Regular cardiac myocyte (primary cell): ENCODE measurements around the gene KRTAP5-4. TPM values are rescaled to one million over a fixed set of nuclear protein-coding genes. Genes with fewer than 3 reads are reported as not detected.

Experiments used
- total RNA-seq: library from RNA; depleted of rRNA; stranded (reverse); fragments of >200 nt; gene quantifications from 2 replicates; pipeline ENCODE4 v1.2.3, GENCODE V29; 2014

KRTAP5-4 gene
- not detected in 2 replicates for total RNA-seq

GRCh38 chr11:1622086-1622485 is at the start of gene KRTAP5-4:
KRTAP5-4 (minus strand) TSS chr11:1622138; CDS start chr11:1622093, 45 bp downstream.

GRCh38 chr11:1629326-1630185 is 7.6 kb upstream of the KRTAP5-4 start, which contains the start of gene KRTAP5-5:
KRTAP5-5 (plus strand) TSS chr11:1629775; CDS start chr11:1629841, 66 bp downstream.

GRCh38 chr11:1608363-1608762 is 13.6 kb downstream of the KRTAP5-4 start, which contains the start of gene KRTAP5-3:
KRTAP5-3 (minus strand) TSS chr11:1608463; CDS start chr11:1608385, 78 bp downstream.

GRCh38 chr11:1597994-1598380 is 24.0 kb downstream of the KRTAP5-4 start, which contains the start of gene KRTAP5-2:
KRTAP5-2 (minus strand) TSS chr11:1598294; CDS start chr11:1598250, 44 bp downstream.

GRCh38 chr11:1584661-1585370 is 37.1 kb downstream of the KRTAP5-4 start, which contains the start of gene KRTAP5-1:
KRTAP5-1 (minus strand) TSS chr11:1585283; CDS start chr11:1585249, 34 bp downstream.

GRCh38 chr11:1572197-1573076 is 49.5 kb downstream of the KRTAP5-4 start, which contains the start of gene DUSP8:
DUSP8 (minus strand) TSS chr11:1572271; CDS start chr11:1565826, 6,445 bp downstream.

Other genes with a start within 250 kb of the KRTAP5-4 start
- 0.56 and 0.58 TPM in 2 replicates for gene BRSK2, start 232.2 kb downstream of the KRTAP5-4 start, total RNA-seq
- gene MOB2, start 135.4 kb downstream of the KRTAP5-4 start, total RNA-seq, result 18.9 and 21.7 TPM in 2 replicates
- gene DUSP8, start 49.9 kb downstream of the KRTAP5-4 start, total RNA-seq, result 0.28 and 0.38 TPM in 2 replicates
- gene KRTAP5-1, start 36.9 kb downstream of the KRTAP5-4 start, total RNA-seq, result not detected in 2 replicates
- gene KRTAP5-2, start 23.8 kb downstream of the KRTAP5-4 start, total RNA-seq, result not detected in 2 replicates
- not detected in 2 replicates for gene KRTAP5-3, start 13.7 kb downstream of the KRTAP5-4 start, total RNA-seq
- not detected in 2 replicates for gene KRTAP5-5, start 7.6 kb upstream of the KRTAP5-4 start, total RNA-seq
- not detected in 2 replicates for gene KRTAP5-6, start 75.1 kb upstream of the KRTAP5-4 start, total RNA-seq
- 1.7 and 2.8 TPM in 2 replicates for gene IFITM10, start 128.5 kb upstream of the KRTAP5-4 start, total RNA-seq
- 95.1 and 355 TPM in 2 replicates for gene CTSD, start 141.8 kb upstream of the KRTAP5-4 start, total RNA-seq
- not detected in 2 replicates for gene SYT8, start 212.9 kb upstream of the KRTAP5-4 start, total RNA-seq
- not detected in 2 replicates for gene TNNI2, start 216.8 kb upstream of the KRTAP5-4 start, total RNA-seq
- gene LSP1, start 230.9 kb upstream of the KRTAP5-4 start, total RNA-seq, result 0.85 and 1.3 TPM in 2 replicates